ENCODE measurements around the gene TMED3.
"Not testable (repeated sequence)": the region's sequence is repeated elsewhere in the genome, so short reads cannot be mapped to it uniquely, and the experiment has no call there.

Gene TMED3

GRCh38 chr15:79319973-79320372 is 9.1 kb downstream of the TMED3 start:
- DNase-seq, result not testable (repeated sequence)

GRCh38 chr15:79321876-79322275 is 11.0 kb downstream of the TMED3 start:
- no peak for DNase-seq

- DNase-seq, result no peak
Measured at GRCh38 chr15:79322306-79322705, 11.4 kb downstream of the TMED3 start.

GRCh38 chr15:79322945-79323344 is 12.0 kb downstream of the TMED3 start:
- DNase-seq, result no peak

GRCh38 chr15:79329171-79329611 is 18.3 kb downstream of the TMED3 start:
- no peak for DNase-seq

GRCh38 chr15:79332824-79333510 is 22.1 kb downstream of the TMED3 start:
- no peak for DNase-seq

- no peak for DNase-seq
Measured at GRCh38 chr15:79337591-79337990, 26.7 kb downstream of the TMED3 start.

GRCh38 chr15:79339588-79340314 is 28.8 kb downstream of the TMED3 start:
- DNase-seq, result no peak

GRCh38 chr15:79340315-79340602 is 29.3 kb downstream of the TMED3 start:
- no peak for DNase-seq

- no peak for DNase-seq
Measured at GRCh38 chr15:79341396-79341795, 30.5 kb downstream of the TMED3 start.

- no peak for DNase-seq
Measured at GRCh38 chr15:79349525-79349924, 38.6 kb downstream of the TMED3 start.

GRCh38 chr15:79352206-79352605 is 41.3 kb downstream of the TMED3 start:
- DNase-seq, result no peak

GRCh38 chr15:79357566-79357965 is 46.7 kb downstream of the TMED3 start:
- no peak for DNase-seq

GRCh38 chr15:79358069-79358468 is 47.2 kb downstream of the TMED3 start:
- no peak for DNase-seq

- DNase-seq, result no peak
Measured at GRCh38 chr15:79364571-79365240, 53.8 kb downstream of the TMED3 start.

GRCh38 chr15:79365765-79366164 is 54.9 kb downstream of the TMED3 start:
- DNase-seq, result no peak

GRCh38 chr15:79366691-79367090 is 55.8 kb downstream of the TMED3 start:
- DNase-seq, result no peak

GRCh38 chr15:79370716-79371115 is 59.8 kb downstream of the TMED3 start:
- DNase-seq, result no peak

GRCh38 chr15:79371591-79371990 is 60.7 kb downstream of the TMED3 start:
- DNase-seq, result no peak

- no peak for DNase-seq
Measured at GRCh38 chr15:79372428-79372827, 61.5 kb downstream of the TMED3 start.
